Measurements from ENCODE around the gene NR1H4. TPM values are rescaled to one million over a fixed set of nuclear protein-coding genes. Genes with fewer than 3 reads are reported as not detected.
A peak's percentile ranks its signal among the peaks of the same experiment; 100 is the strongest.
"Not testable (repeated sequence)": the region's sequence is repeated elsewhere in the genome, so short reads cannot be mapped to it uniquely, and the experiment has no call there.

Gene NR1H4
- total RNA-seq, 2 donors from 2014 or later = 2.2 to 20.5 TPM

GRCh38 chr12:100554608-100555077 is 81.0 kb downstream of the NR1H4 start:
- Histone ChIP-seq H3K27ac (no peak overlapping the region), H3K27me3 (no peaks in the 10 kb centered on the region), H3K4me1 (no peaks in the 10 kb centered on the region), H3K9ac (ENCODE audit: low read depth in 2 of 2, low read length in 2 of 2) (no peak overlapping the region), H3K9me3 (no peaks in the 10 kb centered on the region), H3K36me3 (no peaks in the 10 kb centered on the region), H3K4me3 (no peak overlapping the region)
- peak; percentile 44 for DNase-seq
- intact Hi-C loops (cut with DNase I) = loop anchor here (5.0 to 10.0 kb wide), 4 partner anchors 162 to 317 kb away; no protein-coding TSS in a partner anchor
- TF ChIP-seq, protein P1, sequence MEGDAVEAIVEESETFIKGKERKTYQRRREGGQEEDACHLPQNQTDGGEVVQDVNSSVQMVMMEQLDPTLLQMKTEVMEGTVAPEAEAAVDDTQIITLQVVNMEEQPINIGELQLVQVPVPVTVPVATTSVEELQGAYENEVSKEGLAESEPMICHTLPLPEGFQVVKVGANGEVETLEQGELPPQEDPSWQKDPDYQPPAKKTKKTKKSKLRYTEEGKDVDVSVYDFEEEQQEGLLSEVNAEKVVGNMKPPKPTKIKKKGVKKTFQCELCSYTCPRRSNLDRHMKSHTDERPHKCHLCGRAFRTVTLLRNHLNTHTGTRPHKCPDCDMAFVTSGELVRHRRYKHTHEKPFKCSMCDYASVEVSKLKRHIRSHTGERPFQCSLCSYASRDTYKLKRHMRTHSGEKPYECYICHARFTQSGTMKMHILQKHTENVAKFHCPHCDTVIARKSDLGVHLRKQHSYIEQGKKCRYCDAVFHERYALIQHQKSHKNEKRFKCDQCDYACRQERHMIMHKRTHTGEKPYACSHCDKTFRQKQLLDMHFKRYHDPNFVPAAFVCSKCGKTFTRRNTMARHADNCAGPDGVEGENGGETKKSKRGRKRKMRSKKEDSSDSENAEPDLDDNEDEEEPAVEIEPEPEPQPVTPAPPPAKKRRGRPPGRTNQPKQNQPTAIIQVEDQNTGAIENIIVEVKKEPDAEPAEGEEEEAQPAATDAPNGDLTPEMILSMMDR (IDR thresholded peaks at IDR 0.05) = peak; percentile 86

- no peak for DNase-seq
- Histone ChIP-seq H3K36me3 (no peaks in the 10 kb centered on the region), H3K4me1 (no peaks in the 10 kb centered on the region), H3K27me3 (no peaks in the 10 kb centered on the region), H3K4me3 (no peak overlapping the region), H3K9me3 (no peaks in the 10 kb centered on the region), H3K9ac (ENCODE audit: low read depth in 2 of 2, low read length in 2 of 2) (no peak overlapping the region), H3K27ac (no peak overlapping the region)
- TF ChIP-seq, protein P1 (IDR thresholded peaks at IDR 0.05) = no peak
- intact Hi-C loops (cut with DNase I) = loop anchor here (5.0 to 10.0 kb wide), 2 partner anchors 163 to 179 kb away; no protein-coding TSS in a partner anchor
These were observed 82.1 kb downstream of the NR1H4 start for GRCh38 chr12:100555722-100556121.

DNA sequence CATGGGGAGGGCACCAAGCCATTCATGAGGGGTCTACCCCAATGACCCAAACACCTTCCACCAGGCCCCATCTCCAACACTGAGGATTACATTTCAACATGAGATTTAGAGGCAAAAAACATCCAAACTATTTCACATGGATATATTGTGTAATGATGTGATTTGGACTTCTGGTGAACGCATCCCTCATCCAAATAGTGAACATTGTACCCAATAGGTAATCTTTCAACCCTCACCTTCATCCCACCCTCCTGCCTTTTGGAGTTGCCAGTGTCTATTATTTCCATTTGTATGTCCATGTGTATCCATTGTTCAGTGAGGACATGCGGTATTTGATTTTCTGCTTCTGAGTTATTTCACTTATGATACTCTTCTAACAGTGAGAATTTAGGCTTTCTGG is 83.7 kb downstream of the NR1H4 start:
- no peaks in the 10 kb centered on the region for H3K27me3 ChIP-seq
- no peaks in the 10 kb centered on the region for H3K4me1 ChIP-seq
- TF ChIP-seq, protein P1 (IDR thresholded peaks at IDR 0.05) = no peak
- H3K4me3 ChIP-seq = no peak overlapping the region
- no peak overlapping the region for H3K27ac ChIP-seq
- H3K9ac ChIP-seq (ENCODE audit: low read depth in 2 of 2, low read length in 2 of 2) = no peak overlapping the region
- H3K9me3 ChIP-seq = no peaks in the 10 kb centered on the region
- H3K36me3 ChIP-seq = no peaks in the 10 kb centered on the region
- DNase-seq = no peak
- intact Hi-C loops (cut with DNase I) = loop anchor here (5.0 to 10.0 kb wide), 2 partner anchors 165 to 177 kb away; no protein-coding TSS in a partner anchor

- H3K4me3 ChIP-seq = not testable (repeated sequence)
- intact Hi-C loops (cut with DNase I) = loop anchor here (5.0 to 10.0 kb wide), 2 partner anchors 167 to 176 kb away; no protein-coding TSS in a partner anchor
These were observed 85.6 kb downstream of the NR1H4 start for GRCh38 chr12:100559261-100559660.

GRCh38 chr12:100564090-100564489 is 90.4 kb downstream of the NR1H4 start:
- intact Hi-C loops (cut with DNase I) = no loop called here
- H3K36me3 ChIP-seq = no peaks in the 10 kb centered on the region
- no peaks in the 10 kb centered on the region for H3K4me1 ChIP-seq
- no peak overlapping the region for H3K9ac ChIP-seq (ENCODE audit: low read depth in 2 of 2, low read length in 2 of 2)
- no peaks in the 10 kb centered on the region for H3K27me3 ChIP-seq
- no peak overlapping the region for H3K27ac ChIP-seq
- no peaks in the 10 kb centered on the region for H3K9me3 ChIP-seq
- TF ChIP-seq, protein P1 (IDR thresholded peaks at IDR 0.05) = no peak
- DNase-seq = no peak
- H3K4me3 ChIP-seq = no peak overlapping the region

More at GRCh38 chr12:100559261-100559660, 85.6 kb downstream of the NR1H4 start:
- not testable (repeated sequence) for H3K36me3 ChIP-seq; H3K27ac ChIP-seq; H3K27me3 ChIP-seq; H3K4me1 ChIP-seq; DNase-seq; H3K9me3 ChIP-seq; H3K9ac ChIP-seq (ENCODE audit: low read depth in 2 of 2, low read length in 2 of 2)

DNA sequence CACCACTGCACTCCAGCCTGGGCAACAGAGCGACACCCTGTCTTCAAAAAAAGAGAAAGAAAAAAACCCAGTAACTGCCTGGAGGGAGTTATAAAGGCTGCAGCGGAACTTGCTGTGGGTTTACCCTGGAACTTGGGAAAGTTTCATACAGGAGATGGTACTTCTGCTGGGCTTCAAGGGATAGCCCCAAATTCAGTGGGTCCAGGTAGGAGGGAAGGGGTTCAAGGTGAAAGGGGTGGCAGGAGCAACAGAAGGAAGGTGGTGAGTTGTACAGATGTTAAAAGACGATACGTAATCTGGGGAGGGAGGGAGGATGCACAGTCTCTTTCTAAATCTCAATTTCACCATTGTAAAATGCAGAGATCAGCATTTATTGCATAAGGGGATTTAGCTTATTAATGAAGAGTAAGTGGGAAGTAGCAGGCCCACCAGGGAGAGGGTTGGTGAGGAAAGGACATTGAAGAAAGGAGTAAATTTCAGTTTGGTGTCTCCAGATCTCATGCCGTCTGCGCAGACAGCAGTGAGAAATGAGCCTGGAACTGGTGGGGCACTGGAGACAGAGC is 91.3 kb downstream of the NR1H4 start:
- TF ChIP-seq, protein P1 (IDR thresholded peaks at IDR 0.05) = no peak
- H3K27me3 ChIP-seq = no peaks in the 10 kb centered on the region
- H3K9me3 ChIP-seq = no peaks in the 10 kb centered on the region
- H3K4me3 ChIP-seq = no peak overlapping the region
- DNase-seq = no peak
- H3K4me1 ChIP-seq = no peaks in the 10 kb centered on the region
- intact Hi-C loops (cut with DNase I) = no loop called here
- no peak overlapping the region for H3K27ac ChIP-seq
- no peak overlapping the region for H3K9ac ChIP-seq (ENCODE audit: low read depth in 2 of 2, low read length in 2 of 2)
- H3K36me3 ChIP-seq = no peaks in the 10 kb centered on the region

Data from colonic mucosa (tissue), 4 donors.